ENCODE measurements around the gene NAV2. TPM values are rescaled to one million over a fixed set of nuclear protein-coding genes. Genes with fewer than 3 reads are reported as not detected.

NAV2 gene
- total and polyA plus RNA-seq, 3 donors from 2014 or later: 3.4 to 6.0 (median 3.9) TPM

- Histone ChIP-seq H3K4me3 (peak overlapping the region; percentile 47 to 59), H3K9me3 (no peaks in the 10 kb centered on the region), H3K4me1 (peaks cover 5% of the 10 kb centered on the region), H3K27ac (no peak overlapping the region), H3K27me3 (no peaks in the 10 kb centered on the region), H3K36me3 (ENCODE audit: low read depth, missing control alignments) (no peaks in the 10 kb centered on the region)
- 29 to 41% methylated on average over 8 of the region's 8 CpGs for WGBS, 2 donors
- no peak for DNase-seq
- intact Hi-C loops (cut with DNase I; ENCODE audit: low total_unique reads): loop anchor here (10.0 kb wide), 1 partner anchor 188 kb away; no protein-coding TSS in a partner anchor
- TF ChIP-seq CTCF (IDR thresholded peaks at IDR 0.05) (peak in 1 of 3 experiments; percentile 23), POLR2A (IDR thresholded peaks at IDR 0.05) (no peak)
Observed at GRCh38 chr11:20132667-20133039, 420.0 kb downstream of the NAV2 start.

- DNase-seq: no peak
- TF ChIP-seq POLR2A (IDR thresholded peaks at IDR 0.05) (no peak), CTCF (IDR thresholded peaks at IDR 0.05) (no peak)
- no peaks in the 10 kb centered on the region for H3K36me3 ChIP-seq (ENCODE audit: low read depth, missing control alignments)
- WGBS, 2 donors: 83 to 95% methylated on average over 5 of the region's 5 CpGs
- no peaks in the 10 kb centered on the region for H3K27me3 ChIP-seq
- H3K4me1 ChIP-seq: peaks cover 5% of the 10 kb centered on the region
- no peaks in the 10 kb centered on the region for H3K9me3 ChIP-seq
- H3K27ac ChIP-seq: no peak overlapping the region
- intact Hi-C loops (cut with DNase I; ENCODE audit: low total_unique reads): loop anchor here (10.0 kb wide), 1 partner anchor 190 kb away; no protein-coding TSS in a partner anchor
- H3K4me3 ChIP-seq: no peak overlapping the region
Observed at GRCh38 chr11:20134991-20135736, 422.5 kb downstream of the NAV2 start.

- H3K27me3 ChIP-seq: no peaks in the 10 kb centered on the region
- H3K27ac ChIP-seq: no peak overlapping the region
- intact Hi-C loops (cut with DNase I; ENCODE audit: low total_unique reads): loop anchor here (10.0 kb wide), 1 partner anchor 193 kb away; no protein-coding TSS in a partner anchor
- no peaks in the 10 kb centered on the region for H3K4me1 ChIP-seq
- no peaks in the 10 kb centered on the region for H3K36me3 ChIP-seq (ENCODE audit: low read depth, missing control alignments)
- H3K4me3 ChIP-seq: no peak overlapping the region
- no peak for TF ChIP-seq POLR2A (IDR thresholded peaks at IDR 0.05)
- no peak for DNase-seq
- no peaks in the 10 kb centered on the region for H3K9me3 ChIP-seq
Observed at GRCh38 chr11:20137637-20138036, 425.0 kb downstream of the NAV2 start.

- Histone ChIP-seq H3K27ac (no peak overlapping the region), H3K9me3 (no peaks in the 10 kb centered on the region), H3K4me3 (no peak overlapping the region), H3K4me1 (no peaks in the 10 kb centered on the region), H3K27me3 (no peaks in the 10 kb centered on the region), H3K36me3 (ENCODE audit: low read depth, missing control alignments) (no peaks in the 10 kb centered on the region)
- 82 to 96% methylated on average over 4 of the region's 4 CpGs for WGBS, 2 donors
- intact Hi-C loops (cut with DNase I; ENCODE audit: low total_unique reads): loop anchor here (10.0 kb wide), 1 partner anchor 194 kb away; no protein-coding TSS in a partner anchor
- no peak for DNase-seq
- no peak for TF ChIP-seq CTCF (IDR thresholded peaks at IDR 0.05)
- no peak for TF ChIP-seq POLR2A (IDR thresholded peaks at IDR 0.05)
Observed at GRCh38 chr11:20138707-20139106, 426.1 kb downstream of the NAV2 start.

GRCh38 chr11:20154381-20154780 lies 441.7 kb downstream of the NAV2 start:
- Histone ChIP-seq H3K9me3 (no peaks in the 10 kb centered on the region), H3K27me3 (no peaks in the 10 kb centered on the region), H3K27ac (no peak overlapping the region), H3K36me3 (ENCODE audit: low read depth, missing control alignments) (no peaks in the 10 kb centered on the region), H3K4me3 (no peak overlapping the region), H3K4me1 (peaks cover 5% of the 10 kb centered on the region)
- TF ChIP-seq CTCF (IDR thresholded peaks at IDR 0.05): no peak
- TF ChIP-seq POLR2A (IDR thresholded peaks at IDR 0.05): no peak
- WGBS, 2 donors: 87 to 100% methylated on average over 1 of the region's 1 CpG
- DNase-seq: no peak
- intact Hi-C loops (cut with DNase I; ENCODE audit: low total_unique reads): no loop called here

All from testis (tissue), 3 donors.